22Rv1 (cell line): Measurements from ENCODE around the gene GPHA2.

Experiments used
- CTCF ChIP-seq: fragments of 450-650 bp; IDR thresholded peaks from 2 replicates; pipeline ENCODE4 v1.5.1; 2017; ENCODE audit warnings: mild to moderate bottlenecking
- ZFX ChIP-seq: fragments of 450-650 bp; IDR thresholded peaks from 2 replicates; pipeline ENCODE4 v1.6.1; 2017; ENCODE audit warnings: antibody characterized with exemption, borderline replicate concordance

DNA sequence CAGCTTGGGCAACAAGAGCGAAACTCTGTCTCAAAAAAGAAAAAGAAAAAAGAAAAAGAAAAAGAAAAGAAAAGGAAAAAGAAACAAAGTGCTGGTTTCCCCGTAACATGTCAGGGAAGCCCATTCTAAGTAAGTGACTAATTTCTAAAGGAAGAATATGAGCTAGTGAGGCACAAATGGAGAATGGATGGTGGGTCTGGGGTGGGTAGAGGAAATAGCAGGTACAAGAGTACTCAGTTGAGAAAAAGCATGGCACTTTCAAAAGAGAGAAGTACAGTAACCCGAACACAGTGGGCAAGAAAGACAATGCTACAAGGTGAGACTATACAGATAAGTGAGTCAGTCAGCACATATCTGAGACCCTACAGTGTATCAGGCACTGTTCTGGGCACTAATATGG, 31.7 kb upstream of the GPHA2 start:
- TF ChIP-seq CTCF (no peak), ZFX (no peak)
